AG09319 (cell line): ENCODE data around the gene RAPGEF6.

Source experiments
- DNase-seq: peaks from one replicate; pipeline ENCODE4 v3.0.0-alpha.2; 2010; ENCODE audit warnings: low read depth; ENCODE audit errors: extremely low read depth
- TF ChIP-seq, protein P1 (sequence below): IDR thresholded peaks from 2 replicates; pipeline ENCODE4 v1.5.1; 2011; ENCODE audit warnings: low read depth, mild to moderate bottlenecking, inconsistent platforms, low read length, moderate library complexity

Gene RAPGEF6

DNA sequence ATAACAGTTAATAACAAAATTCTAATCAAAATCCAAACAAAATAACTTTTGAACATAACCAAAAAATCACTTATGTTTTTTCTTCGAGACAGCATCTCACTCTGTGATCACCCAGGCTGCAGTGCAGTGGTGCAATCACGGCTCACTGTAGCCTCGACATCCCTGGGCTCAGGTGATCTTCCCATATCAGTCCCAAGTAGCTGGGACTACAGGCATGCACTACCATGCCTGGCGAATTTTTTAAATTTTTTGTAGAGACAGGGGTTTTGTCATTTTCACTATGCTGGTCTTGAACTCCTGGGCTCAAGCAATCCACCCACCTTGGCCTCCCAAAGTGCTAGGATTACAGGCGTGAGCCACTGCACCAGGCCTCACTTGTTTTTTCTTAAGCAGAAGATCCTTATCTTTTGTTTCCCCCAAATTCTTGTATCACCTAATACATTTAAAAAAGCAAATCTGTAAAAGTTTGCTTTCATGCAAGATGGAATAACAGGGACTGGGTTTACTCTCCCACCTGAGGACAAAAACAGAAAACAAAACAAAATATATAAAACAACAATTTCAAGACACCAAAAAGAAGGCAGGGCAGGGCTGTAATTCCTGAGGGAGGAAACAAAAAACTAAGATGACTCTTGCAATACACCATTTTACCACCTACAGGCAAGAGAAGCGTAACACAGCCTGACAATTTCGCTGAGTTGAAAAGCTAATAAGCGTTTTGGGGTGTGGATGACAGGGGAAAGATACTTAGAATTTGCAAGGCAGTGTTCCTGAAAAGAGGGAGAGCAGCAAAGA is 71.4 kb downstream of the RAPGEF6 start:
- TF ChIP-seq, protein P1, sequence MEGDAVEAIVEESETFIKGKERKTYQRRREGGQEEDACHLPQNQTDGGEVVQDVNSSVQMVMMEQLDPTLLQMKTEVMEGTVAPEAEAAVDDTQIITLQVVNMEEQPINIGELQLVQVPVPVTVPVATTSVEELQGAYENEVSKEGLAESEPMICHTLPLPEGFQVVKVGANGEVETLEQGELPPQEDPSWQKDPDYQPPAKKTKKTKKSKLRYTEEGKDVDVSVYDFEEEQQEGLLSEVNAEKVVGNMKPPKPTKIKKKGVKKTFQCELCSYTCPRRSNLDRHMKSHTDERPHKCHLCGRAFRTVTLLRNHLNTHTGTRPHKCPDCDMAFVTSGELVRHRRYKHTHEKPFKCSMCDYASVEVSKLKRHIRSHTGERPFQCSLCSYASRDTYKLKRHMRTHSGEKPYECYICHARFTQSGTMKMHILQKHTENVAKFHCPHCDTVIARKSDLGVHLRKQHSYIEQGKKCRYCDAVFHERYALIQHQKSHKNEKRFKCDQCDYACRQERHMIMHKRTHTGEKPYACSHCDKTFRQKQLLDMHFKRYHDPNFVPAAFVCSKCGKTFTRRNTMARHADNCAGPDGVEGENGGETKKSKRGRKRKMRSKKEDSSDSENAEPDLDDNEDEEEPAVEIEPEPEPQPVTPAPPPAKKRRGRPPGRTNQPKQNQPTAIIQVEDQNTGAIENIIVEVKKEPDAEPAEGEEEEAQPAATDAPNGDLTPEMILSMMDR, result no peak
- no peak for DNase-seq

DNA sequence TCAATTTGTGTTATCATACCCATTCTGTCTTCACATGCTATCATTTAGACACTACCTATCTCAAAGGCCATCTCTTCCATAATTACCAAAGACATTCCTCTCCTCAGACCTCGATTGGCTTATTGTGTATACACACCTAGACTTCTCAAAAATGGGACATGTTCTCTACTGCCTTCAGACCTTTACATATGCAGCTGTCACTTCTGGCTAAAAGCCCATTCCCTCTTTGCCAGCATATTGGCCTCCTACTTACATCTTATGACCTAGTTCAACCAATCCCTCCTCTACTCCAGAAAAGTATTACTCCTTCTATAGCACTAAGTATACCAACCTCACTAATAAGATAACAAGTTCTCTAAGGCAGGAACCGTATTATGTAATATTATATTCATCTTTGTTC is 84.4 kb downstream of the RAPGEF6 start:
- no peak for DNase-seq
- TF ChIP-seq, protein P1, result no peak

DNA sequence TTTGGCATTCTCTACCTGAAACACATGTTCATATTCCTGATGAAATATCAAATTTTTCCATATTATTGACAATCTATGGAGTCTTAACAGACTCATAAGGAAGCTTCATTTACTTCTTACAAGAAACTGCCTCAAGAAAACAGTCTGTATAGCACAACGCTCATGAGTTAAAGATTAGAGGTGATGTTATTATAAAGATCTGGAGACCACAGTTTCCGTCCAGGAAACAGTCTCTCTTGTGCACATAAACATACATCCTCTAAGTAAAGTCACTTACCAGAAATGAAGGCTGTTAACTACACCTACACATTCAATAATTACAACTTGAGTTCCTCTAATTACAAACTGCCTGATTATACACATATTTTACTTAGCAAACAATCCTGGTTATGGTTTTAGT is 86.9 kb downstream of the RAPGEF6 start:
- DNase-seq, result no peak
- TF ChIP-seq, protein P1, result no peak

DNA sequence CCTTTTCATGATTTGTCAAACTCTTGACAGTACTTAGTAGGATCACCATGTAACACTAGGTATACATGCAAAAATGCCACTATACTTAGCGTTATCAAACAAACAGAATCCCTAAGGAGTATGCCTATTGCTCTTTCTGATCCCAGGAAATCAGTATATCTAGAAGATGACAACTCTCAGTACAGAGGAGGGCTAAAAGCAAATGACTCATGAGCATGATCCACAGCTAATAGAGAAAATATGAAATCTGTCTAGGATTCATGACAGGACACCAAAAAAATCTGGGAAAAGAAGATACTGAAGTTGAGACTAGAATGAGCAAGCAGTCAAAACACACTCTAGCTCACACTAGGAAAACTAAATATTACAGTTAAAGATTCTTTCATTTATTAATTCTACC is 89.2 kb downstream of the RAPGEF6 start:
- DNase-seq, result no peak
- TF ChIP-seq, protein P1, result no peak

DNA sequence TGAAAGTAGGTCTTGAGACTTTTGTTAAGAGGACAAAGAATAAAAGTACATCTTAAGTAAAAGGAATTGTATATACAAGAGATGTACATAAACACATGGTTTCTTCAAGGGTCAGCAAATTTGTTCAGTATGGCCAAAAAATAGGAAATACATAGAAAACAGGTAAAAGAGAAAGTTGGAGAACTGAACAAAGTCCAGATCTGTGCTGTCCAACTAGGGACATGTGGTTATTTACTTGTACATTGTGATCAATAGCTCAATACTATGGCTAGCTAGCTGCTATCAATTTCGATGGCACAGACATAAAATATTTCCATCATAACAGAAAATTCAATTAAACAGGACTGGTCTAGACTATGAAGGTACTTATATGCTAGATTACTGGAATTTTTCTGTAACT is 92.3 kb downstream of the RAPGEF6 start:
- TF ChIP-seq, protein P1, result no peak
- DNase-seq, result no peak

DNA sequence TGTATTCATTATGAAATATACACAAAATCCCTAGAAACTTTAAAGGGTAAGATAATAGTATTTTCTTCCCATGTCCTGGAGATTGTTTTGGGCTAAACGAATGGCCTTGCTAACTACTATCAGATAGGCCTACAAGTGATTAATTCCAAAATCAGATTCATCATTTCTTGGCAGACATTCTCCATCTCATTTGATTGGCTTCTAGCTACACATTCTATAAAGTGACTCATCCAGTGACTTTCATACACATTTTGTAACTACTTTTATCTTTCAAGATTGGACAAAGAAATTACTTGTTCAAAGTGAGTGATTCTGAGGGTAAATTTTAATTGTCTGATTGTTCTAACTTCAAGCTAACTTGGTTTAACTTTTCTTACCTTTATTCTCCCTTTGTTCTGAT is 93.3 kb downstream of the RAPGEF6 start:
- TF ChIP-seq, protein P1, result no peak
- DNase-seq, result no peak

DNA sequence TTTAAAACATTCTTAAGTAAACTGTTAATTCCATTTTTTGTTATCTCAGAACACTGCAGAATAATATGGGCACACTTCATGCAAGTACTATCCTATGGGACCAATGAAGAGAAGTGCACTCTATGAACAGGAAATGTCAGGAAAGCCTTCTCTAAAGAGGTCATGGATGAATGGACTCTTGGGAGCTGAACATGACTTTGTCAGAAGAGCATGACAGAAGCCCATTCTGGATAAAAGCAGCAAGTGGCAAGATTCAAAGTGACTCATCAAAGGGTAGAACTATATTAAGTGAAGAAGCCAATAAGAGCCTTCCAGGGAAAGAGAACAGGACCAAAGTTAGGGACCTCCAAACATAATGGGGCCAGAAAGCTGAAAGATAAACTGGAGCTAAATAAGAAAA is 94.0 kb downstream of the RAPGEF6 start:
- TF ChIP-seq, protein P1, result no peak
- no peak for DNase-seq
